Measurements from ENCODE around the gene KCTD15.

The KCTD15 gene

DNA sequence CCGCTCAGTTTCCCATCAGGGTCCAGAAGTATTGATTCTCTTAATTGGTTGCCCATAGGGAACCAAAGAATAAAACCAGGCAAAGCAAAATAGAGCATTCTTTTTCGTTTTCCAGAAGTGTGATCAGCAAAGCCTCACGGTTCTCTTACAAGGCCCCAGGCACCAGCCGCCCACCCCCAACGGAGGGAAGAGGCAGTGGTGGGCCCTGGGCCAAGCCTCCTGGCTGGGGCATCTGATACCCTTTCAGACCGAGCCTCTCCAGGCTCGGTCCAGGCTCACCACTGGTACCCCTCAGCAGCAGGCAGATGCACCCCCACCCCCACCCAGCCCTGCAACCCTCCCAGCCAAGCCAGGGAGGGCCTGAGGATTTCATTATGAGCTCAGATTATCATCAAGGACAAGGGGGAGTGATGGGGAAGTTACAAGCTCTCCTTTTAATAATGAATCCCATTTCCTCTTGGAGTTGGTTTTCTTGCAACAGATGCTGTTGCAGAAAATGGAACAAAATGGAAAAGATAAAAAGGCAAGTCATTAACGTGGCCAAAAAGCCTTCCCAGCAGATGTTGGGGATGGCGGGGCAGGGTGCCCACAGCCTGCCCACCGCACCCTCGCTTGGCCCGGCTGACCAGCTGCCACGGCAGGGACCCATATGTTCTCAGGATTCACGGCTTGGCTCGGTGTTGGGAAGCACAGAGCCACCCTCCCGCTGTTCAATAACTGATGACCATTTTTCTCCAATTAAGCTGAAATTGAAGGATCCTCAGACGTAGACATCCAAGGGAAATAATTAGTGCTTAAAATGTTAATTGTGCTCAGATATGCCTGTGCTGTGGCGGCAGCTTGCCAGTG, 45.9 kb upstream of the KCTD15 start:
- H3K9me3 ChIP-seq: no peaks in the 10 kb centered on the region
- no peak for DNase-seq
- no peak overlapping the region for H3K27ac ChIP-seq
- no peaks in the 10 kb centered on the region for H3K36me3 ChIP-seq
- peaks cover 0 to 38% of the 10 kb centered on the region in 2 donors for H3K27me3 ChIP-seq
- no peak overlapping the region for H3K4me3 ChIP-seq
- TF ChIP-seq, protein P1, sequence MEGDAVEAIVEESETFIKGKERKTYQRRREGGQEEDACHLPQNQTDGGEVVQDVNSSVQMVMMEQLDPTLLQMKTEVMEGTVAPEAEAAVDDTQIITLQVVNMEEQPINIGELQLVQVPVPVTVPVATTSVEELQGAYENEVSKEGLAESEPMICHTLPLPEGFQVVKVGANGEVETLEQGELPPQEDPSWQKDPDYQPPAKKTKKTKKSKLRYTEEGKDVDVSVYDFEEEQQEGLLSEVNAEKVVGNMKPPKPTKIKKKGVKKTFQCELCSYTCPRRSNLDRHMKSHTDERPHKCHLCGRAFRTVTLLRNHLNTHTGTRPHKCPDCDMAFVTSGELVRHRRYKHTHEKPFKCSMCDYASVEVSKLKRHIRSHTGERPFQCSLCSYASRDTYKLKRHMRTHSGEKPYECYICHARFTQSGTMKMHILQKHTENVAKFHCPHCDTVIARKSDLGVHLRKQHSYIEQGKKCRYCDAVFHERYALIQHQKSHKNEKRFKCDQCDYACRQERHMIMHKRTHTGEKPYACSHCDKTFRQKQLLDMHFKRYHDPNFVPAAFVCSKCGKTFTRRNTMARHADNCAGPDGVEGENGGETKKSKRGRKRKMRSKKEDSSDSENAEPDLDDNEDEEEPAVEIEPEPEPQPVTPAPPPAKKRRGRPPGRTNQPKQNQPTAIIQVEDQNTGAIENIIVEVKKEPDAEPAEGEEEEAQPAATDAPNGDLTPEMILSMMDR (IDR thresholded peaks at IDR 0.05): no peak
- intact Hi-C loops (cut with DNase I; ENCODE audit: low total_unique reads): no loop called here
- H3K4me1 ChIP-seq: no peaks in the 10 kb centered on the region

DNA sequence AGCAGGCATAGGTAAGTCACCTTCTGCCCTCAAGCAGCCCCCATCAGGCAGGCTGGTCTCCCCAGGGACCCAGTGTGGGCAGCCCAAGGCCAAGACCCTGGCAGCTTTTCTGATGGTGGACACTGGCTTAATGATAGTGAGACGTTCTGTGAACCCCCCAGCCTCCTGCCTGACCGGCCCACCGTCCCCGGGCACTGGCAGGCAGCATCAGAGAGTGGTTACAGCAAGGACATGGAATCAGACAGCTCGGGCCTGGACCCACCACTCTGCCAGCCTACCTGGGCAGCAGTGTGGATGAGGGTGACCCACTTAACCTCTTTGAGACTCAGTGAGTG, 45.3 kb upstream of the KCTD15 start:
- Histone ChIP-seq H3K9me3 (no peaks in the 10 kb centered on the region), H3K4me3 (no peak overlapping the region), H3K27me3 (peaks cover 0 to 44% of the 10 kb centered on the region in 2 donors), H3K27ac (no peak overlapping the region), H3K4me1 (no peaks in the 10 kb centered on the region), H3K36me3 (no peaks in the 10 kb centered on the region)
- TF ChIP-seq, protein P1 (IDR thresholded peaks at IDR 0.05): no peak
- DNase-seq: no peak
- intact Hi-C loops (cut with DNase I; ENCODE audit: low total_unique reads): no loop called here

GRCh38 chr19:33752018-33752800, 44.5 kb upstream of the KCTD15 start:
- Histone ChIP-seq H3K4me3 (no peak overlapping the region), H3K9me3 (no peaks in the 10 kb centered on the region), H3K27me3 (peaks cover 0 to 48% of the 10 kb centered on the region in 2 donors), H3K36me3 (no peaks in the 10 kb centered on the region), H3K4me1 (no peaks in the 10 kb centered on the region), H3K27ac (no peak overlapping the region)
- no peak for DNase-seq
- intact Hi-C loops (cut with DNase I; ENCODE audit: low total_unique reads): no loop called here
- TF ChIP-seq, protein P1 (IDR thresholded peaks at IDR 0.05): no peak

DNA sequence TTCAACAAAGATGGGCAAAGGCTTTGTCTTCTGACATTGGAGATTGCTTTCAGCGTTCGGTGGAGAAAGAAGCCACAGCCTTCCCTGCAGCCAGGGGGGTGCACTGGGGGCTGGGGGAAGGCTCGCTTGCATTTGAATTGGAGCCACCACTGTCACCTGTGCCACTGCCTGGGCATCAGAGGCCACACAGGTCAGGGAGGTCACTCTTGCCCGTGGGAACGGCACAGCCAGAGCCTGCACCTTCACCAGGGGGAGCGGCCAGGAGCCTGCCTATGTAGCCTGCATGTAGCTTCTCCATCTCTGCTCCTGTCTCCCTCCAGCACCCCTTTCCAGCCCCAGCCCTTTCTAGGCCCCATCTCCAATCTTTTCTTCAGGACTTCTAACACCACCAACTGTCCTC, 43.7 kb upstream of the KCTD15 start:
- no peak for DNase-seq
- intact Hi-C loops (cut with DNase I; ENCODE audit: low total_unique reads): no loop called here
- H3K4me3 ChIP-seq: no peak overlapping the region
- H3K4me1 ChIP-seq: no peaks in the 10 kb centered on the region
- no peak overlapping the region for H3K27ac ChIP-seq
- TF ChIP-seq, protein P1 (IDR thresholded peaks at IDR 0.05): no peak
- H3K36me3 ChIP-seq: no peaks in the 10 kb centered on the region
- H3K27me3 ChIP-seq: peaks cover 0 to 44% of the 10 kb centered on the region in 2 donors
- H3K9me3 ChIP-seq: no peaks in the 10 kb centered on the region

GRCh38 chr19:33754361-33754760, 42.3 kb upstream of the KCTD15 start:
- TF ChIP-seq, protein P1 (IDR thresholded peaks at IDR 0.05): no peak
- DNase-seq: no peak
- intact Hi-C loops (cut with DNase I; ENCODE audit: low total_unique reads): no loop called here
- Histone ChIP-seq H3K4me1 (peaks cover 0 to 4% (median 0%) of the 10 kb centered on the region in 4 donors), H3K27me3 (peaks cover 0 to 32% of the 10 kb centered on the region in 2 donors), H3K9me3 (no peaks in the 10 kb centered on the region), H3K36me3 (no peaks in the 10 kb centered on the region), H3K27ac (no peak overlapping the region), H3K4me3 (no peak overlapping the region)

Data from tibial artery (tissue), 4 donors.